Neuron (in vitro differentiated cells): ENCODE measurements around the gene DCBLD2.

Experiments used
- H2AFZ ChIP-seq: one replicate; pipeline ENCODE4 v1.6.1; 2013; ENCODE audit warnings: low read depth, mild to moderate bottlenecking, inconsistent platforms, low read length, moderate library complexity
- H3K27me3 ChIP-seq: one replicate; pipeline ENCODE4 v1.6.1; 2013; ENCODE audit warnings: low read length; ENCODE audit not compliant: insufficient read depth
- H3K36me3 ChIP-seq: one replicate; pipeline ENCODE4 v1.6.1; 2013; ENCODE audit warnings: low read length; ENCODE audit not compliant: insufficient read depth
- H3K4me1 ChIP-seq: one replicate; pipeline ENCODE4 v1.6.1; 2013; ENCODE audit warnings: low read length; ENCODE audit not compliant: insufficient read depth
- H3K4me3 ChIP-seq: 2 replicates; pipeline ENCODE4 v1.5.1; 2013; ENCODE audit warnings: mild to moderate bottlenecking, low read length, moderate library complexity
- H3K9me3 ChIP-seq: one replicate; pipeline ENCODE4 v1.6.1; 2013; ENCODE audit warnings: low read length

DCBLD2 gene

DNA sequence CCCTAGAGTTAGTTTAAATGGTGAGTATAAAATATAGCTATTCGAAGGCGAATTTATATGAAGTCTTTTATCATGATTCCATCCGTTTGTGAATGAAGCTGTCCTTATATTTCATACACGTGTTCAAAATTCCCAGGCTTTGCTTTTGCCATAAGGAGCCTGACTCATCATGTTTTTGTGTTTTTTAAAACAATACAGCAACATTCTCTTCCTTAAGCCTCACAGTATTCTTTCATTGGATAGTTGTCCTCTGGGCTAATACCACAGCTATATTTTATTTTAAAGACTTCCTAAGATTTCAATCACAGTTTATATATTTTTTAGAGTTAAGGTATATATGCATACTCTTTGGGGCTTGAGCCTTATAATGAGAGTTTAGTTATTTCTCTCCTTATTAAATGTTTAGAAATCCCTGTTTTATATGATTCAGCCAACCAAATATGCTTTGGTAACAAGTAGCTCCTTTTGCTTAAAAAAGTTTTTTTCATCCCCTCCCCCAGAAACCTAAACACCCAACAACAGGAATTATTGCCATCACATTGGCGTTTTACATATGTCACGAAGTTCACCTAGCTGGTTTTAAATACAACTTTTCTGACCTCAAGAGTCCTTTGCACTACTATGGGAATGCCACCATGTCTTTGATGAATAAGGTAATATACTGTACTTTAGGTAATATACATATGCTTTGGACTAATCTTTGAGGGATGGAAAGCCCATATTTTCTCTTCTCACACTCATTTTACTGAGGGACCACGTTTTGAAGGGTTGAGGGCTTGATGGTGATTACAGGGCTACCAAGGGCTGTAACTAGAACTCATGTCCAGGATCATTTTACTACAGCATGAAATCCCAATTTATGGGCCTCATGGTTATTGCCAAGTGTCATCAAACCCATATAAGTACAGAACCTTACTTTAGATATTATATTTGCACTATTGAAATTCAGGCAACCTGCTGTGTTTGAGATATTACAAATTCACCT is 109.9 kb downstream of the DCBLD2 start:
- Histone ChIP-seq H3K9me3 (no peaks in the 10 kb centered on the region), H3K4me1 (no peaks in the 10 kb centered on the region), H3K27me3 (no peaks in the 10 kb centered on the region), H3K4me3 (no peak overlapping the region), H3K36me3 (peaks cover 15% of the 10 kb centered on the region), H2AFZ (no peak overlapping the region)

GRCh38 chr3:98788651-98789050 is 112.8 kb downstream of the DCBLD2 start:
- Histone ChIP-seq H3K9me3 (no peaks in the 10 kb centered on the region), H2AFZ (no peak overlapping the region), H3K36me3 (no peaks in the 10 kb centered on the region), H3K4me1 (no peaks in the 10 kb centered on the region), H3K4me3 (no peak overlapping the region), H3K27me3 (no peaks in the 10 kb centered on the region)

- no peaks in the 10 kb centered on the region for H3K4me1 ChIP-seq
- H3K4me3 ChIP-seq = no peak overlapping the region
- no peak overlapping the region for H2AFZ ChIP-seq
- no peaks in the 10 kb centered on the region for H3K27me3 ChIP-seq
- H3K36me3 ChIP-seq = no peaks in the 10 kb centered on the region
- no peaks in the 10 kb centered on the region for H3K9me3 ChIP-seq
Observed at GRCh38 chr3:98787181-98787580, 114.3 kb downstream of the DCBLD2 start.

DNA sequence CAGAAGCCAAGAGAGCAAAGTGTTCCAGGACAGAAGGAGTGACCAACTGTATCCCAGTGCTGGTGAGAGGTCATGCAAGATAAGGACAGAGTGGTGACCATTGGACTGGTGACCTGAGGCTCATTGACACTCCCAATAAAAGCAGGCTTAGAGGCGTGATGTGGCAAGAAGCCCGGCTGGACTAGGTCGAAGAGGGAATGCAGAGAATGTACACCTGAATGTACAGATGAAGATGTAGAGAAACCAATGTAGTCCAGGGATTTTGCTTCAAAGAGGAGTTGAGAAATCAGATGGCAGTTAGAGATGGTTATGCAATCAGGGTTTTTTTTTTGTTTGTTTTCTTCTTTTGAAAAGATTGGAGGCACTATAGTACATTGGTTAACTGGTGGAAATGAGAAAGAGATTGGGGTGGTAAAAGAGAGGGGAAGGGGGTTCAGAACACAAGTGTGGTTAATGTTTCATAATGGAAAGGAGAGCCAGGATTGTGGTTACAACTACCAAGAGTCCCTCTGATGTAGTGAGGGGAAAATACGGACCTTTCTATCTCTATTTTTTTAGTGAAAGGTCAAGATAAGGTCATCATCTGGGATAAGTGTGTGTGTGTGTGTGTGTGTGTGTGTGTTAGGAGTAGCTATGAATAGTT is 115.0 kb downstream of the DCBLD2 start:
- Histone ChIP-seq H3K27me3 (no peaks in the 10 kb centered on the region), H2AFZ (no peak overlapping the region), H3K4me1 (no peaks in the 10 kb centered on the region), H3K36me3 (no peaks in the 10 kb centered on the region), H3K4me3 (no peak overlapping the region), H3K9me3 (no peaks in the 10 kb centered on the region)

DNA sequence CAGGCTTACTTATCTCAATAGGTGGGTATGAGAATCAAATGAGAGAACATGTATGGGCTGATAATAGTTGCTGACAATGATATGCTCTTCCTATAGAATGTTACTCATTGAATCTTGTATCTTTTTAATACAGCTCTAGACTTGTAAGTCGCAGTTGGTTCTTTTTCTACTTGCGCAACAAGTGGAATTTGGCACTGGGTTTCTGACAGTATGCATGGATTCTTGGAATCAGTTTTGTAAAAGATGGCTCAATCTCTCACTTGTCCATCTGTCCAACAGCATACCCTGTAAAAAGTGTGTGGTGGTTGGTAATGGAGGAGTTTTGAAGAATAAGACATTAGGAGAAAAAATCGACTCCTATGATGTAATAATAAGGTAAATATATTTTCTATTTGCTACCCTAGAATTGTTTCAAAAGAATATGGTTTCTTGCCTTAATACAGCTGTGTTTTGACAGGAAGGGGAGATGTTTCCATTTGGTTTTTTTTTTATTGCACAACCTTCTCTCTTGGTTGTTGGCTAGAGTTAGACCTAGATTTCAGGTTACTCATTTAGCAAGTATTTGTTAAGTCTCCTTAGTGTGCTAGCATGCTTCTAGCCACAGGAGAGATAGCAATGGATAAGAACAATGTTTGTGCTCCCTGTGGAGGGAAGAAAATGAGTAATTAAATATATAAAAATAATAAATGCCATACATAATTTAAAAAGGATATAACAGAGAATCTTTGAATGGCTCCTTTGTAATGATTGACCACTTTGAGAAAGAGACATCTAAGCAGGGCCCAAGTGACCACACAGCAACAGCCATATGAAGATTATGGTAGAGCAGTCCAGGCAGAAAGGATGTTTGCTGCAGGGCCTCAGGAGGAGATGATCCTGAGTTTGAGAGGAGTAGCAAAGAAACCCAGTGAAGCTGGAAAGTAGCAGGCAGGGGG is 116.6 kb downstream of the DCBLD2 start:
- H3K27me3 ChIP-seq = no peaks in the 10 kb centered on the region

GRCh38 chr3:98784042-98784441 is 117.5 kb downstream of the DCBLD2 start:
- Histone ChIP-seq H3K4me1 (no peaks in the 10 kb centered on the region), H3K27me3 (no peaks in the 10 kb centered on the region), H3K4me3 (no peak overlapping the region), H3K9me3 (no peaks in the 10 kb centered on the region), H2AFZ (no peak overlapping the region), H3K36me3 (no peaks in the 10 kb centered on the region)

More for the DNA sequence above, 116.6 kb downstream of the DCBLD2 start:
- Histone ChIP-seq H3K4me3 (no peak overlapping the region), H3K9me3 (no peaks in the 10 kb centered on the region), H3K36me3 (no peaks in the 10 kb centered on the region), H3K4me1 (no peaks in the 10 kb centered on the region), H2AFZ (no peak overlapping the region)

DNA sequence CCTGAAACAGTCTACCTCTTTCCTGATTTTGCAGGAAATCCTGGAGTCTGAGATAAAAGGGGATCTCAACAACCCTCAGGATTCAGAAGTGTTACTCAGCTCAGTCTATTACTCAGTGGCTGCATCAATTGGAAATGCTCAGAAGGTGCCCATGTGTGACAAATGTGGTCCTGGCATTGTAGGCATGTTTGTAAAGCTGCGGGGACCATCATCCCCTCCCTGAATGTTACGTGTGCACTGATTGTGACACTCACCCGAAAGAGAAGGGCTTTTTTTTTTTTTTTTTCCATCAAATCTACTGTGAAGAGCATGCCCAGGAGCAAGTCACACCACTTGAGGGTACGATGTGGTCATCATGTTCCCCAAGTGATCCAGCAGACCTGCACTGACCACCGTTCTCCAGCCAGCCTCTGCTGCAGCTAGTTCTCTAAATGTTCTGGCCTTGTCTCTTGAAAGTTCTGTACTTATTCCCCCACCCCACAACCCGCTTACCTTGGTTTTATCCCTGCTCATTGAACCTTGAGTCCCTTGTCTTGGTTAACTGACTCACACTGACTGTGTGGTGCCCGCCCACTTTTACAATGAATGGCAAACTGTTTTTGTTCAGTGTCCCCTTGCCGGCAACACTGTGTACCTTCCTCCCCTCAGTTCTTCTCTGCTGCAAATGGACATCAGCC is 118.5 kb downstream of the DCBLD2 start:
- Histone ChIP-seq H3K27me3 (no peaks in the 10 kb centered on the region), H3K4me3 (no peak overlapping the region), H2AFZ (no peak overlapping the region), H3K4me1 (no peaks in the 10 kb centered on the region), H3K36me3 (no peaks in the 10 kb centered on the region), H3K9me3 (no peaks in the 10 kb centered on the region)

DNA sequence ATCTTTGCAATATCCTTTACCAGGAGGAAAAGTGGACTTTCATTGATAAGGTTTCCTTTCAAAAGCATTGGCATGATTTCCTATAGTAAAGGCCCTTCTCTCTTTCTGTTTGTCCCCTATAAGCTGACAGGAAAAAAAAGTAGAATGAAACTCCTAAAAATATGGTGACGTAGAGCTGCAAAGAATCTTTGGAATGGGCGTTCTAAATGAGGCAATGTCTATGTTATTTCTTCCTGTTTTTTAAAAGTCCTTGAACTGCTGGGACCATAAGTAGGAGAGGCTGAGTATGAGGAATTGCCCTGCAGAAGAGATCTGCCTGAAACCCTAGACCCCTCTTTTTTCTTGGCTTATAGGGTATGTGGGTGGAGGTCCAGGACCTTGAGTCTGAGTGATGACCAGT is 121.2 kb downstream of the DCBLD2 start:
- Histone ChIP-seq H3K4me3 (no peak overlapping the region), H3K9me3 (no peaks in the 10 kb centered on the region), H3K36me3 (no peaks in the 10 kb centered on the region)

DNA sequence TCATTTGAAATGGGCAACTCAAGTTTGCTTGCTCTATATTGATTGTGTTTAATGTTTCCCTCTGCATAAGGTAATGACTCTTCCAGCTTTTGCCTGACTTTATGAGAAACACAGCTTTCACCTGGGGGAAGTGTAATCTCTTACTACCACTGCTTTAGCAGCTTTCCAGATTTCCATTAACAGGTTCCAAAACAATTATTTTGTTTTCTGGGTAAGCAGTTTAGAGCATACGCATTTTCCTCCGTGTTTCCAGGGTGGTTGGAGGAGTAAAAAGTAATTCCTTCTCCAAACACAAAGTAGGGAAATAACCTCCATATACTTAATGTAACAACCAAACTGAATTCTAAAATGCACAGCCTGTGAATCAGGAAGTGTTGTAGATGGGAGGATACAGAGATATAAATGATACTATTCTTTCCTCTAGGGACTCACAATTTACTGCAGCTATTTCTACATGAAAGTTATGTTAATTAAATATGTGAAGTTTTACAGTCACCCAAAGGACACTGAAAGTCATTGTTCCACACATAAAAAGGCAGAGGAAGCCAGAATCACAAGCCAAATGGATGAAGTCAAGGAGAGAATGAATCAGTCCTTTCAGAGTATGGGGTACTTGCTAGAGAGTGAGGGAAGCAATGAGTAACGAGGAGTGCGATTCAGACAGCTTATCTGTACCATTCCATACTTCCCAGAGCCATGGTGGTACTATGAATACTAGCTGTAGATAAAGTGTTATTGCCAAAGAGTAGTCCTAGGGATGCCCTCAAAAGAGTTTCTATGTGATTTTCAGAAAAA is 121.8 kb downstream of the DCBLD2 start:
- no peaks in the 10 kb centered on the region for H3K4me1 ChIP-seq
- H3K4me3 ChIP-seq = no peak overlapping the region
- no peaks in the 10 kb centered on the region for H3K9me3 ChIP-seq
- H3K36me3 ChIP-seq = no peaks in the 10 kb centered on the region
- H2AFZ ChIP-seq = no peak overlapping the region
- no peaks in the 10 kb centered on the region for H3K27me3 ChIP-seq

More for the DNA sequence above, 121.2 kb downstream of the DCBLD2 start:
- no peaks in the 10 kb centered on the region for H3K4me1 ChIP-seq
- H3K27me3 ChIP-seq = no peaks in the 10 kb centered on the region
- H2AFZ ChIP-seq = no peak overlapping the region

DNA sequence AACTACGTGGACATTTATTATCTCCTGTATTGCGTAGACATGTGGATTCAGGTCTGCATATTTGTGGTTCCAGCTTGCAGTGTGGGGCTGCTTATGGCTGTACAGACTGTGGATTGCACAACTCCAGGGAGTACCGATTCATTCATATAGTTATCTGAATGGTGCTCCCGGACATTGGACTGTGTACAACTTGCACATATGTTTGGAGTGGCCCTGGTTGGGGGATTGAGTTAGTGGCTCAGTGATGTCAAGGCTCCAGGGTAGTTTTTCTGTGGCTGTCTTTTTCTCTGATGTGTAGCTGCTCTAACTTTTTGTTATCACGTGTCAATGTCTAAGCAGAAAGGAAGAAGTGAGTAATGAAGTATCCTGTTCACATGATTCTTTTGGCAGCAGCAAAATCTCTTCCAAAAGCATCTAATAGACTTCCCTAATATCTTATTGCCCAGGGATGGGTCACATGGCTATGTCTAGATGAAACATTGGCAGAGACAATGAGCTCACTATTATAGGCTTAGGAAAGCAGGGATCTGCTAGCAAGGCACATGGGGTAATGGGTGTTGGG is 122.6 kb downstream of the DCBLD2 start:
- Histone ChIP-seq H2AFZ (no peak overlapping the region), H3K4me1 (no peaks in the 10 kb centered on the region), H3K27me3 (no peaks in the 10 kb centered on the region), H3K36me3 (no peaks in the 10 kb centered on the region), H3K9me3 (no peaks in the 10 kb centered on the region), H3K4me3 (no peak overlapping the region)

DNA sequence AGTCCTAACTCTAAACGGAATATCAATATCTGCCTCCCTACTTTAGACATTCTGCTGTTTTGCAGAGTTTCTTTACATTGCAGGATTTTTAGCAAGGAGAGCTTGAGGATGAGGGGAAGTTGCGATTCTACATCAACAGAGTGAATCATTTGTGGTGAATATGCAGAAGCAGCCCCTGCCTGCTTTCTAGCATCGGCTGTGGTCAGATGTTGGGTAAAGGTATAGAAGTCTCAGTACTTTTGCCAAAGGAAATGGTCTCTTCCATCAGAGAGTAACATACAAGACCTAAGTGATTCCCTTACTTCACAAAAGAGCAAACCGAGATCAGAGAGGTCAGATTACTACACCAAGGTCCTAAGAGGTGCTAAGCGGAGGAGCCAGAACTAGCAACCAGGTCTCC is 123.1 kb downstream of the DCBLD2 start:
- Histone ChIP-seq H2AFZ (no peak overlapping the region), H3K36me3 (no peaks in the 10 kb centered on the region), H3K4me1 (no peaks in the 10 kb centered on the region), H3K9me3 (no peaks in the 10 kb centered on the region), H3K4me3 (no peak overlapping the region), H3K27me3 (no peaks in the 10 kb centered on the region)
